Measurements from ENCODE around the gene KDM3A. TPM values are rescaled to one million over a fixed set of nuclear protein-coding genes. Genes with fewer than 3 reads are reported as not detected.

KDM3A gene
- total and polyA plus RNA-seq, 2 experiments from 2014 or later, result 8.9 to 21.8 TPM

GRCh38 chr2:86446060-86446459 is 4.9 kb downstream of the KDM3A start:
- peaks cover 15% of the 10 kb centered on the region for H3K27me3 Mint-ChIP-seq (ENCODE audit: insufficient read depth, low read depth, poor library complexity)
- Histone ChIP-seq H3K36me3 (ENCODE audit: insufficient read depth) (peaks cover 3% of the 10 kb centered on the region; the same call in 1 of the 2 replicates), H2AFZ (no peak overlapping the region), H3K27me3 (ENCODE audit: insufficient read depth) (no peaks in the 10 kb centered on the region), H3K9me2 (ENCODE audit: insufficient read depth) (no peaks in the 10 kb centered on the region), H3F3A (replicated peaks; ENCODE audit: low read depth) (no peaks in the 10 kb centered on the region; the same call in 1 of the 2 replicates), H3K4me3 (no peak overlapping the region), H3K27ac (ENCODE audit: low read depth) (no peak overlapping the region), H3K4me1 (ENCODE audit: insufficient read depth) (peaks cover 8% of the 10 kb centered on the region; the same call in 1 of the 2 replicates), H3K4me2 (no peak overlapping the region), H4K20me1 (replicated peaks; ENCODE audit: insufficient read depth) (peaks cover 6% of the 10 kb centered on the region; the same call in 1 of the 2 replicates), H3K79me2 (replicated peaks; ENCODE audit: insufficient read depth) (peaks cover 67% of the 10 kb centered on the region)
- ATAC-seq, result no peak
- peaks cover 36% of the 10 kb centered on the region for H3K4me1 Mint-ChIP-seq
- no peaks in the 10 kb centered on the region for H3K9me3 Mint-ChIP-seq
- TF ChIP-seq CREB1 (CRISPR knock-in tag; IDR thresholded peaks at IDR 0.05; ENCODE audit: low read depth), result no peak
- no peak for TF ChIP-seq REST (IDR thresholded peaks at IDR 0.05; ENCODE audit: unreplicated experiment)
- TF ChIP-seq CTCF (conservative IDR thresholded peaks at IDR 0.05; ENCODE audit: low read depth in 2 of 2), result no peak
- no peak for TF ChIP-seq STAT1 (IDR thresholded peaks at IDR 0.05; ENCODE audit: unreplicated experiment)
- no peak for TF ChIP-seq ZNF114 (CRISPR knock-in tag; IDR thresholded peaks at IDR 0.05)
- TF ChIP-seq EZH2phosphoT487 (IDR thresholded peaks at IDR 0.05; ENCODE audit: unreplicated experiment), result no peak
- no peak for TF ChIP-seq ZNF331 (CRISPR knock-in tag; IDR thresholded peaks at IDR 0.05; ENCODE audit: low read depth)
- no peak for TF ChIP-seq EZH2 (IDR thresholded peaks at IDR 0.05; ENCODE audit: low read depth, unreplicated experiment)
- no peak for TF ChIP-seq JUNB (IDR thresholded peaks at IDR 0.05; ENCODE audit: unreplicated experiment)
- no peak for TF ChIP-seq ETS1 (IDR thresholded peaks at IDR 0.05)
- TF ChIP-seq POLR2AphosphoS5 (IDR thresholded peaks at IDR 0.05; ENCODE audit: low read depth), result no peak
- TF ChIP-seq NANOG (IDR thresholded peaks at IDR 0.05; ENCODE audit: borderline replicate concordance), result no peak
- no peak for TF ChIP-seq ZNF462 (CRISPR knock-in tag; IDR thresholded peaks at IDR 0.05)
- peaks cover 21% of the 10 kb centered on the region for H3K36me3 Mint-ChIP-seq (ENCODE audit: low read depth)
- no peak for DNase-seq (ENCODE audit: low spot score)
- H3K4me3 Mint-ChIP-seq, result no peak overlapping the region
- no peak overlapping the region for H3K27ac Mint-ChIP-seq
